Body of pancreas (tissue), 4 donors: ENCODE data around the gene PDE4A. TPM values are rescaled to one million over a fixed set of nuclear protein-coding genes. Genes with fewer than 3 reads are reported as not detected.

ENCODE experiments used
- ATAC-seq: fragments of 150-250 bp; one replicate; pipeline ENCODE4 v1.9.1; 2016
- DNase-seq, 4 donors: peaks; one replicate each; pipeline ENCODE4 v3.0.0-alpha.2; 2019
- H3K27ac ChIP-seq, 4 donors: fragments of 200-600 bp; sonication (generic); 1 replicate in 3 of 4; 2 replicates in 1 of 4; pipeline versions ENCODE4 v1.5.1 to v1.6.1; 2016 to 2019; ENCODE audit warnings: mild to moderate bottlenecking in 1 of 4, mixed read lengths in 1 of 4, moderate library complexity in 1 of 4
- H3K27me3 ChIP-seq, 2 donors: fragments of 200-600 bp; sonication (generic); one replicate each; pipeline ENCODE4 v1.6.0; 2016; ENCODE audit warnings: mild to moderate bottlenecking in 1 of 2
- H3K36me3 ChIP-seq, 2 donors: fragments of 200-600 bp; sonication (generic); replicated peaks in 1 of 2; 2 replicates each; pipeline ENCODE4 v1.5.1; 2016; ENCODE audit warnings: low read depth in 2 of 2; ENCODE audit not compliant: insufficient read depth in 1 of 2
- H3K4me1 ChIP-seq: fragments of 200-600 bp; sonication (generic); one replicate; pipeline ENCODE4 v1.6.0; 2016
- H3K4me3 ChIP-seq, 2 donors: fragments of 200-600 bp; sonication (generic); 1 replicate in 1 of 2; 2 replicates in 1 of 2; pipeline ENCODE4 v1.5.1; 2016 to 2019
- H3K9me3 ChIP-seq, 3 donors: fragments of 200-600 bp; sonication (generic); 1 replicate in 2 of 3; 2 replicates in 1 of 3; pipeline ENCODE4 v1.5.1; 2016
- CTCF ChIP-seq, 7 experiments: fragments of 450-650 bp in 4 of 7; fragments of 200-600 bp in 3 of 7; sonication (generic) in 3 of 7; IDR thresholded peaks; one replicate each; pipeline ENCODE4 v1.5.1; 2016 to 2019; ENCODE audit warnings: antibody characterized with exemption in 7 of 7
- POLR2A ChIP-seq, 3 donors: fragments of 450-650 bp; IDR thresholded peaks; one replicate each; pipeline ENCODE4 v1.6.1; 2016; ENCODE audit warnings: antibody characterized with exemption in 3 of 3, mild to moderate bottlenecking in 2 of 3
- WGBS, 2 donors: methylation state at CpG; one replicate each; pipeline ENCODE4 v1.1.5; 2017; 5-methylcytosine and 5-hydroxymethylcytosine counted together
- intact Hi-C: fragments of 100-400 bp; cut with DNase I; formaldehyde crosslinking; loops from one replicate; pipeline ENCODE4 v1.15.1; 2023
- total RNA-seq, 2 donors: library from RNA; depleted of rRNA; stranded (reverse); fragments of >200 nt; gene quantifications; one replicate each; pipeline ENCODE4 v1.1.0, GENCODE V29; 2016

PDE4A gene
- total RNA-seq, 2 donors from 2014 or later: 8.8 to 17.1 TPM

DNA sequence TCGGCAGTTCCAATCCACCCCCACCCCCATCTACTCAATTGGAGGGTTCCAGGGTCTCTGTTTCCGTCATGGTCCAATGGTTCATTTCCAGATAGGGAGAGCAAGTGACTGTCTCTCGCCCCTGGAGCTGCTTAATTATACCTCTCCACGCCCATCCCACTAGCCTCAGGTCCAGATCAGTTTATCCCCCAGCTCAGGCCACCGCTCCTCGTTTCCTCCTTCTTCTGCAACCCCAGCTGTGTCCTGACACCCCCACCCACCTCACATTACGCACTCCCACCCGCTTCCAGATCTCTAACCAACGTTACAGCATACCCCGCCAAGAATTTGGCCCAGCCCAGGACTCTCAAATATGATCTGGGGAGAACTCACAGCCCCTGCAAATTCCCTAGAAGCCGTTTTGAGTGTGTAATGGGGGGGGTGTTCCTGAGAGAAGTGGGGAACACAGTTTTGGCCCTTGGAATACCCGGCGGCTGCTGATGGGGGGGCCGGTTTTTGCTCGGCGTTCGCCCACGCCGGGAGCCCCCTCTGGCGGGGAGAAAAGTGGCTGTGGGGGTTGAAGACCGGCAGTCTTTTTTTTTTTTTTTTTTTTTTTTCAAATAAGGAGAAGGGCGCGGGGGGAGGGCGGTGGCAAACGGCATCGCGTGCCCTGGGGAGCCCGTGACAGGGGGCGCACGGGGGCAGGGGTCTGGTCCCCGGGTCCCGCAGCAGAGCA, 1.7 kb upstream of the PDE4A start:
- H3K36me3 ChIP-seq: no peaks in the 10 kb centered on the region
- TF ChIP-seq POLR2A (IDR thresholded peaks at IDR 0.05): no peak
- peaks cover 40% of the 10 kb centered on the region for H3K4me1 ChIP-seq
- ATAC-seq: no peak
- peaks cover 0 to 24% of the 10 kb centered on the region in 2 donors for H3K27me3 ChIP-seq
- no peak overlapping the region for H3K27ac ChIP-seq
- intact Hi-C loops: no loop called here
- DNase-seq: no peak
- WGBS, 2 donors: 3 to 4% methylated on average over 21 to 28 of the region's 32 CpGs
- no peaks in the 10 kb centered on the region for H3K9me3 ChIP-seq
- no peak overlapping the region for H3K4me3 ChIP-seq

DNA sequence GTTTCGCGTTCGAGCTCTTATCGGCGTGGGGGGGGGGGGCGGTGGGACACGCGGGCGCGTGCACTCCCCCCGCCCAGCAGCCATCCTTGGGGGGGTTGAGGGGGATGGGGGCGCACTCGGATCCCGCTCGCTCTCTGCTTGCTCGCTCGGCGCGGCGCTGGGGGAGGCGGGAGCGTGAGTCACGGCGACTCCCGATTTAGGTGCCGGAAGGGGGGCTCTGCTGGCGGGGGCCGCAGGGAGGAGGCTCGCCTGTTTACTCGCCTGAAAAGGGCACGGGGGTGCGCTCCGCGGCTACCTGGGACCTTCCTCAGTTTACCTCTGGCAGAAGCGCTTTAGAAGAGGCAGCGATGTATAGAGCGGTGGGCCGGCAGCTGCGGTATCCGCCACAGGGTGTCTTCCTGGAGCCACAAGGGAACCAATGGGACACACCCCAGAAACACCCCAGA, 1.1 kb upstream of the PDE4A start:
- no peak overlapping the region for H3K4me3 ChIP-seq
- H3K36me3 ChIP-seq: no peaks in the 10 kb centered on the region
- intact Hi-C loops: no loop called here
- 2 to 6% methylated on average over 3 to 29 of the region's 40 CpGs for WGBS, 2 donors
- TF ChIP-seq POLR2A (IDR thresholded peaks at IDR 0.05) (no peak), CTCF (IDR thresholded peaks at IDR 0.05) (no peak)
- H3K9me3 ChIP-seq: no peaks in the 10 kb centered on the region
- DNase-seq (no peak), ATAC-seq (no peak)
- peaks cover 44% of the 10 kb centered on the region for H3K4me1 ChIP-seq
- H3K27ac ChIP-seq: no peak overlapping the region
- H3K27me3 ChIP-seq: peaks cover 0 to 24% of the 10 kb centered on the region in 2 donors

GRCh38 chr19:10419646-10420443, 493 bp upstream of the PDE4A start:
- DNase-seq: no peak
- Histone ChIP-seq H3K4me1 (peaks cover 50% of the 10 kb centered on the region), H3K27ac (no peak overlapping the region), H3K9me3 (no peaks in the 10 kb centered on the region), H3K27me3 (peaks cover 0 to 24% of the 10 kb centered on the region in 2 donors), H3K36me3 (no peaks in the 10 kb centered on the region), H3K4me3 (no peak overlapping the region)
- TF ChIP-seq POLR2A (IDR thresholded peaks at IDR 0.05) (no peak), CTCF (IDR thresholded peaks at IDR 0.05) (no peak)
- no peak for ATAC-seq
- WGBS, 2 donors: 1 to 2% methylated on average over 13 to 59 of the region's 61 CpGs
- intact Hi-C loops: no loop called here

DNA sequence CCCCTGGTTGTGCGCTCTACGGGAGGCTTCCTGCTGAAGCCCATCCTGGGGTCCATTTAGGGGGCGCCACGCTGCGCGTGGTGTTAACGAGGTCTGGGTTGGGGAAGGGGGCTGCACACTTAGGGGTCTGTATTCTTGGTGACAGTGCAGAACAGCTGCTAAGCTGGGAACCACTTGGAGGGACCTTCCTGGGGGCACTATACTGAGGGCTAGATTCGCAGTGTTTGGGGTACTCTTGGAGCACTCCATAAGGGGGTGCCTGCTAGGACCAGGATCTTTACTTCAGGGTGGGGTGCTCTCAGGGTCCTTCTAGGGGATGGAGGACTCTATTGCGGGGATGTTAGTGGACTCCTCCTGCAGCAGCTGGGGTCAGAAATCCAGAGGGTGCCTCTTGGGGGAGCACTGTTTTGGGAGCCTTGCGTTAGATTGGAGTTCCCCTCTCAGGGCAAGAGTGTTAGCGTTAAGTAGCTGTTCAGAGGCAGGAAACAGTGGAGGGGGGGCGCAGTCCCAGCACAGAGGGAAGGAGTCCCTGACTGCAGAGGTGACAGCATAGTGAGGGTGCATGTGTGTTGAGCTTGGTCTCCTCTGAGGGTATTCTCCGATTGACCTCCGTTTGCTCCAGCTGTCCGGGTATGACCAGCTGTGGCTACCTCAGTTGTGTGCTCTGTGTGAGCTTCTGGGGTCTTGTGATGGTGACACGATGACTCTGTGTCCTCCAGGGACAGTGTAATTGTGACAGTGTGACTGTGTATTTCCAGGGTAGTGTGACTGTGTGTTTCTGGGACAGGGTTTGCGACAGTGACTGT, 1.1 kb downstream of the PDE4A start:
- no peak for ATAC-seq
- peaks cover 0 to 24% of the 10 kb centered on the region in 2 donors for H3K27me3 ChIP-seq
- no peaks in the 10 kb centered on the region for H3K9me3 ChIP-seq
- intact Hi-C loops: no loop called here
- H3K27ac ChIP-seq: no peak overlapping the region
- DNase-seq: no peak
- TF ChIP-seq POLR2A (IDR thresholded peaks at IDR 0.05) (no peak), CTCF (IDR thresholded peaks at IDR 0.05) (no peak)
- no peaks in the 10 kb centered on the region for H3K36me3 ChIP-seq
- H3K4me3 ChIP-seq: no peak overlapping the region
- 13 to 19% methylated on average over 3 to 17 of the region's 17 CpGs for WGBS, 2 donors
- H3K4me1 ChIP-seq: peaks cover 43% of the 10 kb centered on the region

DNA sequence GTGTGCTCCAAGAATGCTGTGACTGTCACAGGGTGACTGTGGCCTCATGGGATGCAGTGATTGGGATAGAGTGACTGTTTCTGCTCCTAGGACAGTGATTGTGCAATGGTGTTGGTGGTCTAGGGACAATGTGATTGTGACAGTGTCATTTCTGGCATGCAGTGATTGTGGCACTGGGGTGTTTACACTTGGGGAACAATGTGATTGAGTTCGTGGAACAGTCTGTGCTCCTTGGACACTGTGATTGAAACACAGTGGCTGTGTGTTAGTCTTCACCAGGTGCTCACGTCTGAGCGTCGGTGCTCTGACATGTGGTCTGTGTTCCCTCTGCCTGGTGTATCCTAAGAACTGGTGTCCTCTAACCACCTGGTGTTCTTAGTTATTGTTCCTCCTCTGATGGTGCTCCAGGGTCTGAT, 1.7 kb downstream of the PDE4A start:
- intact Hi-C loops: no loop called here
- no peak for TF ChIP-seq CTCF (IDR thresholded peaks at IDR 0.05)
- TF ChIP-seq POLR2A (IDR thresholded peaks at IDR 0.05): no peak
- H3K27me3 ChIP-seq: peaks cover 0 to 22% of the 10 kb centered on the region in 2 donors
- H3K27ac ChIP-seq: no peak overlapping the region
- H3K9me3 ChIP-seq: no peaks in the 10 kb centered on the region
- DNase-seq (no peak), ATAC-seq (no peak)
- no peak overlapping the region for H3K4me3 ChIP-seq
- peaks cover 37% of the 10 kb centered on the region for H3K4me1 ChIP-seq
- H3K36me3 ChIP-seq: no peaks in the 10 kb centered on the region
- WGBS, 2 donors: 40 to 54% methylated on average over 2 to 4 of the region's 4 CpGs
